ENCODE data around the gene SKOR1. TPM values are rescaled to one million over a fixed set of nuclear protein-coding genes. Genes with fewer than 3 reads are reported as not detected.

The SKOR1 gene
- total RNA-seq, 1 experiment from 2014 or later: 0.81 TPM

- CTCF ChIA-PET: no interaction called here
These were observed 16.1 kb downstream of the SKOR1 start for GRCh38 chr15:67841513-67841762.

GRCh38 chr15:67843092-67843501 lies 17.8 kb downstream of the SKOR1 start:
- no peak overlapping the region for H3K4me2 ChIP-seq (ENCODE audit: low read length)
- no TSS peak for BruUV-seq (replicated peaks)
- TF ChIP-seq EZH2phosphoT487 (IDR thresholded peaks at IDR 0.05; ENCODE audit: borderline replicate concordance) (no peak), POLR2A (IDR thresholded peaks at IDR 0.05; ENCODE audit: borderline replicate concordance, extremely low read depth, insufficient read depth, insufficient read length) (no peak), ZFX (IDR thresholded peaks at IDR 0.05) (no peak), SP1 (IDR thresholded peaks at IDR 0.05; ENCODE audit: low read depth) (no peak), TCF7L2 (IDR thresholded peaks at IDR 0.05; ENCODE audit: borderline replicate concordance, extremely low read depth, insufficient read depth, insufficient read length) (no peak), POLR2AphosphoS5 (IDR thresholded peaks at IDR 0.05; ENCODE audit: low read depth, low read length) (no peak), YY1 (IDR thresholded peaks at IDR 0.05; ENCODE audit: extremely low read depth, insufficient replicate concordance, low read depth, low read length) (no peak)
- H3K9me3 ChIP-seq (ENCODE audit: control insufficient read depth in 1 of 2, insufficient read depth in 1 of 2, low read depth in 1 of 2, low read length in 2 of 2): no peaks in the 10 kb centered on the region
- no peaks in the 10 kb centered on the region for H3K27me3 ChIP-seq (ENCODE audit: insufficient read depth, low read length)
- H4K20me1 ChIP-seq (ENCODE audit: insufficient read depth): no peaks in the 10 kb centered on the region
- DNase-seq (ENCODE audit: low read depth, low spot score) (no peak), ATAC-seq (no peak)
- no peak overlapping the region for H3K4me3 ChIP-seq (replicated peaks in 1 of 2; ENCODE audit: low read depth in 1 of 2, low read length in 2 of 2)
- intact Hi-C loops (cut with micrococcal nuclease): no loop called here
- ChIA-PET CTCF (no interaction called here), POLR2A (no interaction called here), RAD21 (ENCODE audit: low non-redundant PET in 1 of 2, low total read pairs in 2 of 2, uncharacterized antibody in 2 of 2, unreplicated experiment in 2 of 2) (no interaction called here)
- H3K9ac ChIP-seq (ENCODE audit: low read length): no peak overlapping the region
- H3K79me2 ChIP-seq (ENCODE audit: insufficient read depth, low read length): no peaks in the 10 kb centered on the region
- no peaks in the 10 kb centered on the region for H3K36me3 ChIP-seq (ENCODE audit: control insufficient read depth in 1 of 2, insufficient read depth in 2 of 2, low read length in 2 of 2)
- H2AFZ ChIP-seq (ENCODE audit: low read depth, low read length, poor library complexity, severe bottlenecking): no peak overlapping the region
- no peak overlapping the region for H3K27ac ChIP-seq (ENCODE audit: low read depth, low read length)
- H3K4me1 ChIP-seq (ENCODE audit: control insufficient read depth in 1 of 2, insufficient read depth in 2 of 2, low read length in 2 of 2): peaks cover 5 to 33% of the 10 kb centered on the region in 2 experiments; a peak in 3 of 4 replicates
- no peaks in the 10 kb centered on the region for H3K9me2 ChIP-seq (ENCODE audit: insufficient read depth)

More at GRCh38 chr15:67841513-67841762, 16.1 kb downstream of the SKOR1 start:
- Histone ChIP-seq H2AFZ (ENCODE audit: low read depth, low read length, poor library complexity, severe bottlenecking) (no peak overlapping the region), H3K36me3 (ENCODE audit: control insufficient read depth in 1 of 2, insufficient read depth in 2 of 2, low read length in 2 of 2) (no peaks in the 10 kb centered on the region), H3K9me2 (ENCODE audit: insufficient read depth) (no peaks in the 10 kb centered on the region), H3K9ac (ENCODE audit: low read length) (no peak overlapping the region), H3K4me2 (ENCODE audit: low read length) (no peak overlapping the region), H4K20me1 (ENCODE audit: insufficient read depth) (no peaks in the 10 kb centered on the region), H3K4me1 (ENCODE audit: control insufficient read depth in 1 of 2, insufficient read depth in 2 of 2, low read length in 2 of 2) (peaks cover 5 to 33% of the 10 kb centered on the region in 2 experiments; a peak in 3 of 4 replicates), H3K9me3 (ENCODE audit: control insufficient read depth in 1 of 2, insufficient read depth in 1 of 2, low read depth in 1 of 2, low read length in 2 of 2) (no peaks in the 10 kb centered on the region), H3K79me2 (ENCODE audit: insufficient read depth, low read length) (no peaks in the 10 kb centered on the region), H3K27ac (ENCODE audit: low read depth, low read length) (no peak overlapping the region), H3K27me3 (ENCODE audit: insufficient read depth, low read length) (no peaks in the 10 kb centered on the region), H3K4me3 (replicated peaks in 1 of 2; ENCODE audit: low read depth in 1 of 2, low read length in 2 of 2) (no peak overlapping the region)
- no peak for TF ChIP-seq TCF7L2 (IDR thresholded peaks at IDR 0.05; ENCODE audit: borderline replicate concordance, extremely low read depth, insufficient read depth, insufficient read length)
- DNase-seq (ENCODE audit: low read depth, low spot score) (no peak), ATAC-seq (no peak)
- POLR2A ChIA-PET: no interaction called here
- intact Hi-C loops (cut with micrococcal nuclease): no loop called here
- no TSS peak for BruUV-seq (replicated peaks)
- RAD21 ChIA-PET (ENCODE audit: low non-redundant PET in 1 of 2, low total read pairs in 2 of 2, uncharacterized antibody in 2 of 2, unreplicated experiment in 2 of 2): no interaction called here

Data from HCT116 (cell line).